Muscle layer of colon (tissue), 2 donors: ENCODE data around the gene CAPS.
"Not testable (repeated sequence)": the region's sequence is repeated elsewhere in the genome, so short reads cannot be mapped to it uniquely, and the experiment has no call there.

Experiments used
- H3K27ac ChIP-seq: one replicate; pipeline ENCODE4 v1.7.0; 2013; ENCODE audit warnings: low read depth, mild to moderate bottlenecking, low read length, moderate library complexity
- H3K27me3 ChIP-seq, 2 donors: one replicate each; pipeline ENCODE4 v1.7.0; 2013; ENCODE audit warnings: low read length in 2 of 2, mild to moderate bottlenecking in 2 of 2; ENCODE audit not compliant: insufficient read depth in 2 of 2, control insufficient read depth in 1 of 2
- H3K36me3 ChIP-seq: one replicate; pipeline ENCODE4 v1.7.0; 2013; ENCODE audit warnings: mild to moderate bottlenecking, low read length; ENCODE audit not compliant: insufficient read depth
- H3K4me1 ChIP-seq: one replicate; pipeline ENCODE4 v1.7.0; 2013; ENCODE audit warnings: mild to moderate bottlenecking, low read length; ENCODE audit not compliant: insufficient read depth
- H3K4me3 ChIP-seq, 2 donors: one replicate each; pipeline ENCODE4 v1.7.0; 2013; ENCODE audit warnings: low read length in 2 of 2, low read depth in 1 of 2, mild to moderate bottlenecking in 1 of 2, moderate library complexity in 1 of 2
- H3K9ac ChIP-seq: one replicate; pipeline ENCODE4 v1.7.0; 2013; ENCODE audit warnings: low read length
- H3K9me3 ChIP-seq: one replicate; pipeline ENCODE4 v1.7.0; 2013; ENCODE audit warnings: mild to moderate bottlenecking, low read length
- donor health status: abdominal sarcoma.
- donor health status: Adenocarcinoma of cecum.

The CAPS gene

DNA sequence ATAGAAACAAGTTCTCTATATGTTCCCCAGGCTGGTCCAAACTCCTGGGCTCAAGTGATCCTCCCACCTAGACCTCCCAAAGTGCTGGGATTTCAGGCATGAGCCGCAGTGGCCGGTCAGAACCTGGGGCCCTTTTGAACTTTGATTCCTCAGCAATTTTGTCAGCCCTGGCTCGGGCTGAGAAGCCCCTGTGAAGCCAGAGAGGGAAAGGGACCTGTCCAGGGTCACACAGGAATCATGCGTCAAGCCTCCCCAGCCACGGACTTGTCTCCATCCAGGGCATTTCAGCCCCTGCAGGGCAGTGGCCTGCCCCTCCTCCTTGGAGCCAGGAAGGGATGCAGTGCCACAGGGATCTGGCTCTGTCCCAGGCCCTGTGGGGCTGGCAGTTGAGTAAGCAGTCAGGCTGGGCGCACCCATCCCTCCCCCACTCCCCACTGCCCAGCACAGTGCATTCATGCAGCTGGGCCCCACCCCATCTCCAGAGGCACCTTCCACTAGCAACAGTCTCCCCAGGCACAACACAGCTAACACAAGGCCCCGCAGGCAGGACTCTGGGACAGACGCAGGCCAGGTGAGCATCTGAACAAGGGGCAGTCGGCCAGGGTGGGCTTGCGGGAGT is at the start of gene CAPS:
CAPS (plus strand) TSS at position 516 of the 619 bp plus-strand sequence. CDS start 153 bp downstream, outside the sequence.
- Histone ChIP-seq H3K9ac (no peak within 1 kb of the TSS), H3K27me3 (no peaks in the 10 kb centered on the region), H3K36me3 (peaks cover 48% of the 10 kb centered on the region), H3K9me3 (no peaks in the 10 kb centered on the region), H3K4me3 (no peak within 1 kb of the TSS), H3K4me1 (peaks cover 12% of the 10 kb centered on the region), H3K27ac (peak within 1 kb of the TSS; percentile 46)

DNA sequence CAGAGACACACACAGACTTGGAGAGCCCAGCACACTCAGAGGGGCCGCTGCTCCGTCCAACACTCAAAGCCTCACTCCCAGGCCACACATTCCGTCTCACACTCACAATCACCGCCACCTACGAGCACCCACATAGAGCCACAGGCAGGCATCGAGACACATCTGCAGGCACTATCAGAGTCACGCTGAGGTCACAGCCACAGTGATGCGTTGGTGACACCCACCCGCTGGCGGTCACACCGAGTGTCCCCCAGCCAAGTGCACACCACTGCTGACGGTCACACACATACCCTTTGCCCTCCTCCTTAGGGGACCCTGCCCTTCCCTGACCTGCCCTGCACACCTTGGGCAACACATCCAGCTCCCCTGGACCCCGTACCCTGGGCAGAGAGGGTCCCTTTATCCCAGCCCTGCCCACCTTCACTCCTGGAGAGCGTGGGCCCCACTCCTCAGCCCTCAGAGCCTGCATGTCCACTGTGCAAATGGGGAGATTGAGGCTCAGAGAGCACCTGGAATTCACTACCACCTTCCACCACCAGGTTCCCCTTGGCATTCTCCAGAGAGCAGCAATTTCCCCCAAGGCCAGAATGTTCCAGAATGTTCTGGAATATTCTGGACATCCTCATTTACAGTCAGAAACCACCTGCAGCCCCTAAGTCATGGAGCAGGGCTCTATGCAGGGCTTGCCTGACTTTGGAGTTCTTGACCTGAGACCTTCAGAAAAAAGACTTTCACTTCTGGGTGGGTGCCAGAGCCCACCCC is 49.1 kb upstream of the CAPS start:
- no peak overlapping the region for H3K9ac ChIP-seq
- H3K4me3 ChIP-seq, result no peak overlapping the region
- no peaks in the 10 kb centered on the region for H3K4me1 ChIP-seq
- H3K9me3 ChIP-seq, result no peaks in the 10 kb centered on the region
- no peaks in the 10 kb centered on the region for H3K36me3 ChIP-seq
- H3K27ac ChIP-seq, result no peak overlapping the region
- no peaks in the 10 kb centered on the region for H3K27me3 ChIP-seq

- Histone ChIP-seq H3K27ac (no peak overlapping the region), H3K9ac (no peak overlapping the region), H3K27me3 (no peaks in the 10 kb centered on the region), H3K4me3 (no peak overlapping the region), H3K36me3 (no peaks in the 10 kb centered on the region), H3K9me3 (no peaks in the 10 kb centered on the region), H3K4me1 (no peaks in the 10 kb centered on the region)
Measured at GRCh38 chr19:5865772-5866171, 48.3 kb upstream of the CAPS start.

DNA sequence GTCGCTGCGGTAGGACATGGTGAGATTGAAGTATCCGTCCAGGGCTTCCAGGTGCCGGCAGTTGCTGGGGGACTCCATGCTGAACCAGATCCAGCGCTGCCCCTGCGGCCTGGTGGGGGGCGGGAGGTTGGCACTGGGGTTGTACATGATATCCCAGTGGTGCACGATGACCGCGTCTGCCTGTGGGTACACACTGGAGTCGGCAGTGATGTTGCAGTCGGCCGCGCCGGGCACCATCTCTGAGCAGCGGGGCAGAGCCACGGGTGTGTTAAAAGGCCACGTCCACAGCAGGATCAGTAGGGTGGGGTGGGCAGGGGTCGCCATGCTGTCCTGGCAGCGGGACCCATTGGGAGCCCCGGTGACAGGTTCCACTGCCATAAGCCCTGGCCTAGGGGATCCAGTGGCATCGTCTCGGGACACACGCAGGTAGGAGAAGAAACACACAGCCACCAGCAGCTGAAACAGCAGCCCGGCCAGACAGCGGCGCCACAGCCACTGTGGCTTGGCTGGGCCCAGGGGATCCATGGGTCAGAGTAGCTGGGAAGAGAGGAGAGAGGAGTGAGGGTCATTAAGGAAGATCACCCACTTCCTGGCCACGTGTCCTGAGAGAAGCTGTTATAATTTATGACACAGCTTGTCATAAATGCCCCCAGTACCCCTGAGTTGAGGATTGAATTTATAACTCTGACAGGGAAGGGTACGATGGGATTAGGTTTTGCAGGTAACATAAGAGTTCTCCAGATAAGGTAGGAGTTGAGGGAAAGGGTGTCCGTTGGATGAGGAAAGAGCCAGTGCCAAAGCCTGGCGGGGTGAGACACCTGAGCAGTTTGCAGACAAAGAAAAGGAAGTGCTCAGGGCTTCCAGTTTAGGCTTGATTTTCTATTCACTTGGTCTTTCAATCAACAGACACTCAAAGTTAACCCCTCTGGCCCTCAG is 46.6 kb upstream of the CAPS start:
- Histone ChIP-seq H3K4me3 (no peak overlapping the region), H3K27ac (no peak overlapping the region), H3K27me3 (no peaks in the 10 kb centered on the region), H3K4me1 (no peaks in the 10 kb centered on the region), H3K9me3 (no peaks in the 10 kb centered on the region), H3K36me3 (no peaks in the 10 kb centered on the region), H3K9ac (no peak overlapping the region)

GRCh38 chr19:5870986-5871394 is 43.1 kb upstream of the CAPS start:
- Histone ChIP-seq H3K36me3 (no peaks in the 10 kb centered on the region), H3K27ac (no peak overlapping the region), H3K4me1 (no peaks in the 10 kb centered on the region), H3K9ac (no peak overlapping the region), H3K4me3 (no peak overlapping the region), H3K27me3 (no peaks in the 10 kb centered on the region), H3K9me3 (no peaks in the 10 kb centered on the region)

DNA sequence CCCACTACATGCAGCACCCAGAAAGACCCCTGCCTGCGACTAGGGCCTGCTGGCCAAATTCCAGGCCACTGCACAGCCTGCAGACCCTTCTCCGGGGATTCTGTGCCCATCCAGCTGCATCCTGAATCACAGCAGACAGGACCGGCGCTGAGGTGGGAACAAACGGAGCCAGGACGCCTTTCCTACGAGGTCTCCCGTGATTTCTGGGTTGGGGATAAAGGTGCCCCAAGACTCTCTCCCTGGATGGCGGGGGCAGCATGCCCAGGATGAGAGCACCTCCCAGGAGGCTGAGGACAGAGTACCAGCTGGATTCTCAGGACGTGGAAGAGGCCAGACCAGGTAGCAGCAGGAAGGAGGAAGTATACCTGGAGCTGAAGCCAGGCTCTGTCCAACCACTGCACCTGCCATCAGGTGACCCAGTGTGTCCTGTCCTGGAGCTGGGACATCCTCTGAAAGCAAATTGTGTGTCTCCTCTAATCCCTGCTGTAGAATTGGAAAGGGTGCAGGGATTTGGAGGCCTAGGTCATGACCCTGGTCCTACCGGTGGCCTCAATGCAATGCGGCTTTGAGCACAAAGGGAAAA is 40.3 kb upstream of the CAPS start:
- peaks cover 7% of the 10 kb centered on the region for H3K4me1 ChIP-seq
- H3K9ac ChIP-seq, result no peak overlapping the region
- H3K27me3 ChIP-seq, result no peaks in the 10 kb centered on the region
- H3K27ac ChIP-seq, result no peak overlapping the region
- no peaks in the 10 kb centered on the region for H3K9me3 ChIP-seq
- no peak overlapping the region for H3K4me3 ChIP-seq
- H3K36me3 ChIP-seq, result no peaks in the 10 kb centered on the region

DNA sequence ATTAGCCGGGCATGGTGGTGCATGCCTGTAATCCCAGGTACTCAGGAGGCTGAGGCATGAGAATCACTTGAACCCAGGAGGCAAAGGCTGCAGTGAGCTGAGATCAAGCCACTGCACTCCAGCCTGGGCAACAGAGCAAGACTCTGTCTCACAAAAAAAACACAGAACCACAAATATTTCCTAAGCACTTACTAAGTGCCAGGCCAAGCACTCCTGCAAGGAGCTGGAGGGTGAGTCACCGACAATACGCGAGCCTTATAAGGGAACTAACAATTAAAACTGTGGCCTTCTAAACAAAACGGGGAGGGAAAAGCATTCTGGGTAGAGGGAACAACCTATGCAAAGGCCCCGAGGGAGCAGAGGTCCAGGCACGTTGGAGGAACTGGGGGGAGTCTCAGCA is 39.6 kb upstream of the CAPS start:
- peaks cover 12% of the 10 kb centered on the region for H3K4me1 ChIP-seq
- not testable (repeated sequence) for H3K27me3 ChIP-seq, H3K9ac ChIP-seq, H3K9me3 ChIP-seq, H3K27ac ChIP-seq, H3K36me3 ChIP-seq, H3K4me3 ChIP-seq

- H3K9me3 ChIP-seq, result no peaks in the 10 kb centered on the region
- H3K27ac ChIP-seq, result no peak overlapping the region
- H3K36me3 ChIP-seq, result no peaks in the 10 kb centered on the region
- no peaks in the 10 kb centered on the region for H3K27me3 ChIP-seq
- no peak overlapping the region for H3K9ac ChIP-seq
- no peak overlapping the region for H3K4me3 ChIP-seq
- peaks cover 26% of the 10 kb centered on the region for H3K4me1 ChIP-seq
Measured at GRCh38 chr19:5877427-5877826, 36.6 kb upstream of the CAPS start.

GRCh38 chr19:5877882-5878281 is 36.2 kb upstream of the CAPS start:
- H3K9ac ChIP-seq, result no peak overlapping the region
- peaks cover 26% of the 10 kb centered on the region for H3K4me1 ChIP-seq
- no peak overlapping the region for H3K27ac ChIP-seq
- H3K4me3 ChIP-seq, result no peak overlapping the region
- H3K9me3 ChIP-seq, result no peaks in the 10 kb centered on the region
- H3K36me3 ChIP-seq, result no peaks in the 10 kb centered on the region
- H3K27me3 ChIP-seq, result no peaks in the 10 kb centered on the region

GRCh38 chr19:5880196-5880595 is 33.9 kb upstream of the CAPS start:
- no peak overlapping the region for H3K9ac ChIP-seq
- H3K4me1 ChIP-seq, result peaks cover 26% of the 10 kb centered on the region
- H3K27ac ChIP-seq, result peak overlapping the region; percentile 72
- H3K4me3 ChIP-seq, result no peak overlapping the region
- H3K27me3 ChIP-seq, result no peaks in the 10 kb centered on the region
- no peaks in the 10 kb centered on the region for H3K36me3 ChIP-seq
- H3K9me3 ChIP-seq, result no peaks in the 10 kb centered on the region

- H3K9me3 ChIP-seq, result no peaks in the 10 kb centered on the region
- peaks cover 26% of the 10 kb centered on the region for H3K4me1 ChIP-seq
- H3K4me3 ChIP-seq, result peak overlapping the region in 1 of 2 donors; percentile 41
- no peaks in the 10 kb centered on the region for H3K27me3 ChIP-seq
- H3K9ac ChIP-seq, result no peak overlapping the region
- H3K27ac ChIP-seq, result peak overlapping the region; percentile 82
- no peaks in the 10 kb centered on the region for H3K36me3 ChIP-seq
Measured at GRCh38 chr19:5880604-5881078, 33.4 kb upstream of the CAPS start.
